Adrenal gland (tissue), 5 donors: ENCODE measurements around the gene HES5.

ENCODE experiments used
- POLR2A ChIP-seq, 2 donors: fragments of 450-650 bp; IDR thresholded peaks; one replicate each; pipeline ENCODE4 v1.6.1; 2017; ENCODE audit warnings: antibody characterized with exemption in 2 of 2, mild to moderate bottlenecking in 2 of 2, moderate library complexity in 1 of 2
- TF ChIP-seq, protein P1 (sequence below), 6 experiments: fragments of 450-650 bp in 4 of 6; fragments of 200-600 bp in 2 of 6; sonication (generic) in 1 of 6; IDR thresholded peaks; 1 replicate in 5 of 6; 2 replicates in 1 of 6; pipeline versions ENCODE4 v1.5.1 to v1.8.0; 2016 to 2021; ENCODE audit warnings: antibody characterized with exemption in 6 of 6, mild to moderate bottlenecking in 2 of 6, moderate library complexity in 1 of 6
- donor health status: DM: no; HTN: no; CAD: no.

DNA sequence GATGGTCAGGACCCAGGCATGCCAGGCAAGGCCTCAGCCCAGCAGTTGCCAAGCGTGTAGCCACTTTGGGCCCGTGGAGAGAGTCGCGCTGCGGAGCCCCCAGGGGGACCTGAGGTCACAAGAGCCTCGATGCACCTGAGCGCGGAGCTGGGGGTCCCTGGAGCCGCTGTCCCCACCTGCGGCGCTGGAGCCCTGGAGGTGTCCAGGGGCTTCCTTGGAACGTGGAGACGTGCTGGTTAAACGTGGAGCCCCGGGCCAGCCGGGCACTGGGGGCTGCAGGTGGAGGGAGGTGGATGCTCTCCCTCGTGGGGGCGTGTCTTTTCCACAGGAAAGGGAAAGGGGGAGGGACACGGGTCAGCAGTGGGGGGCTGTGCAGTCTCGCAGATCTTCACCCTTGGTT lies 50.9 kb downstream of the HES5 start:
- TF ChIP-seq, protein P1, sequence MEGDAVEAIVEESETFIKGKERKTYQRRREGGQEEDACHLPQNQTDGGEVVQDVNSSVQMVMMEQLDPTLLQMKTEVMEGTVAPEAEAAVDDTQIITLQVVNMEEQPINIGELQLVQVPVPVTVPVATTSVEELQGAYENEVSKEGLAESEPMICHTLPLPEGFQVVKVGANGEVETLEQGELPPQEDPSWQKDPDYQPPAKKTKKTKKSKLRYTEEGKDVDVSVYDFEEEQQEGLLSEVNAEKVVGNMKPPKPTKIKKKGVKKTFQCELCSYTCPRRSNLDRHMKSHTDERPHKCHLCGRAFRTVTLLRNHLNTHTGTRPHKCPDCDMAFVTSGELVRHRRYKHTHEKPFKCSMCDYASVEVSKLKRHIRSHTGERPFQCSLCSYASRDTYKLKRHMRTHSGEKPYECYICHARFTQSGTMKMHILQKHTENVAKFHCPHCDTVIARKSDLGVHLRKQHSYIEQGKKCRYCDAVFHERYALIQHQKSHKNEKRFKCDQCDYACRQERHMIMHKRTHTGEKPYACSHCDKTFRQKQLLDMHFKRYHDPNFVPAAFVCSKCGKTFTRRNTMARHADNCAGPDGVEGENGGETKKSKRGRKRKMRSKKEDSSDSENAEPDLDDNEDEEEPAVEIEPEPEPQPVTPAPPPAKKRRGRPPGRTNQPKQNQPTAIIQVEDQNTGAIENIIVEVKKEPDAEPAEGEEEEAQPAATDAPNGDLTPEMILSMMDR (IDR thresholded peaks at IDR 0.05): no peak
- no peak for TF ChIP-seq POLR2A (IDR thresholded peaks at IDR 0.05)
